Ecto neural progenitor cell (in vitro differentiated cells): Measurements from ENCODE around the gene RETSAT.
"Not testable (repeated sequence)": the region's sequence is repeated elsewhere in the genome, so short reads cannot be mapped to it uniquely, and the experiment has no call there.

Source experiments
- DNase-seq: peaks from one replicate; pipeline ENCODE4 v3.0.0-alpha.2; 2018; ENCODE audit warnings: low spot score

The RETSAT gene

GRCh38 chr2:85378257-85378656, 23.9 kb upstream of the RETSAT start:
- no peak for DNase-seq

GRCh38 chr2:85377083-85377482, 22.8 kb upstream of the RETSAT start:
- no peak for DNase-seq

GRCh38 chr2:85376291-85377065, 22.1 kb upstream of the RETSAT start:
- no peak for DNase-seq

- DNase-seq, result no peak
Measured at GRCh38 chr2:85371045-85371444, 16.7 kb upstream of the RETSAT start.

- DNase-seq, result no peak
Measured at GRCh38 chr2:85369500-85369899, 15.2 kb upstream of the RETSAT start.

GRCh38 chr2:85368921-85369320, 14.6 kb upstream of the RETSAT start:
- no peak for DNase-seq

- DNase-seq, result no peak
Measured at GRCh38 chr2:85367180-85367579, 12.9 kb upstream of the RETSAT start.

GRCh38 chr2:85362653-85363387, 8.5 kb upstream of the RETSAT start:
- not testable (repeated sequence) for DNase-seq

- no peak for DNase-seq
Measured at GRCh38 chr2:85357736-85358135, 3.4 kb upstream of the RETSAT start.

GRCh38 chr2:85356186-85356585, 1.9 kb upstream of the RETSAT start:
- no peak for DNase-seq

GRCh38 chr2:85355521-85355920, 1.2 kb upstream of the RETSAT start:
- DNase-seq, result no peak

- no peak for DNase-seq
Measured at GRCh38 chr2:85355073-85355410, 714 bp upstream of the RETSAT start.

- DNase-seq, result no peak
Measured at GRCh38 chr2:85353876-85354285, 447 bp downstream of the RETSAT start.

GRCh38 chr2:85347599-85347998, 6.7 kb downstream of the RETSAT start:
- DNase-seq, result no peak

- no peak for DNase-seq
Measured at GRCh38 chr2:85344356-85344954, 9.9 kb downstream of the RETSAT start.

- DNase-seq, result not testable (repeated sequence)
Measured at GRCh38 chr2:85343207-85343895, 11.0 kb downstream of the RETSAT start.

- no peak for DNase-seq
Measured at GRCh38 chr2:85342156-85342555, 12.2 kb downstream of the RETSAT start.

- DNase-seq, result no peak
Measured at GRCh38 chr2:85341269-85342029, 12.9 kb downstream of the RETSAT start.

GRCh38 chr2:85340034-85340892, 14.1 kb downstream of the RETSAT start:
- no peak for DNase-seq

GRCh38 chr2:85334928-85335327, 19.4 kb downstream of the RETSAT start:
- no peak for DNase-seq

GRCh38 chr2:85333877-85334276, 20.5 kb downstream of the RETSAT start:
- not testable (repeated sequence) for DNase-seq
